Hepatocyte (in vitro differentiated cells): ENCODE data around the gene STARD5. TPM values are rescaled to one million over a fixed set of nuclear protein-coding genes. Genes with fewer than 3 reads are reported as not detected.

ENCODE experiments used
- DNase-seq: peaks from one replicate; pipeline ENCODE4 v3.0.0-alpha.2; 2016; ENCODE audit warnings: low spot score
- H2AFZ ChIP-seq: fragments of 200-600 bp; sonication (generic); 2 replicates; pipeline ENCODE4 v1.6.0; 2016; ENCODE audit warnings: antibody characterized with exemption, mild to moderate bottlenecking
- H3K27ac ChIP-seq: fragments of 200-600 bp; sonication (generic); 2 replicates; pipeline ENCODE4 v1.5.1; 2016; ENCODE audit warnings: mild to moderate bottlenecking
- H3K27me3 ChIP-seq: fragments of 200-600 bp; sonication (generic); 2 replicates; pipeline ENCODE4 v1.6.1; 2016
- H3K36me3 ChIP-seq: fragments of 200-600 bp; sonication (generic); replicated peaks from 2 replicates; pipeline ENCODE4 v1.5.1; 2016; ENCODE audit warnings: low read depth; ENCODE audit not compliant: insufficient read depth
- H3K4me1 ChIP-seq: fragments of 200-600 bp; sonication (generic); 2 replicates; pipeline ENCODE4 v1.5.1; 2016; ENCODE audit warnings: mild to moderate bottlenecking, moderate library complexity; ENCODE audit not compliant: insufficient read depth
- H3K4me2 ChIP-seq: fragments of 200-600 bp; sonication (generic); 2 replicates; pipeline ENCODE4 v1.6.0; 2016
- H3K4me3 ChIP-seq: fragments of 200-600 bp; sonication (generic); 2 replicates; pipeline ENCODE4 v1.5.1; 2016; ENCODE audit warnings: mild to moderate bottlenecking
- H3K79me2 ChIP-seq: fragments of 200-600 bp; sonication (generic); 2 replicates; pipeline ENCODE4 v1.6.0; 2017; ENCODE audit warnings: mild to moderate bottlenecking
- H3K9me2 ChIP-seq: fragments of 200-600 bp; sonication (generic); replicated peaks from 2 replicates; pipeline ENCODE4 v1.6.0; 2017; ENCODE audit warnings: mild to moderate bottlenecking; ENCODE audit not compliant: insufficient read depth
- H3K9me3 ChIP-seq: fragments of 200-600 bp; sonication (generic); 2 replicates; pipeline ENCODE4 v1.5.1; 2016; ENCODE audit warnings: low read depth, mild to moderate bottlenecking
- H4K20me1 ChIP-seq: fragments of 200-600 bp; sonication (generic); 2 replicates; pipeline ENCODE4 v1.6.0; 2016; ENCODE audit warnings: mild to moderate bottlenecking; ENCODE audit not compliant: insufficient read depth, poor library complexity, severe bottlenecking
- EZH2 ChIP-seq: fragments of 200-600 bp; sonication (generic); IDR thresholded peaks from 2 replicates; pipeline ENCODE4 v1.6.1; 2016; ENCODE audit warnings: antibody characterized with exemption, mild to moderate bottlenecking, borderline replicate concordance
- EZH2phosphoT487 ChIP-seq: fragments of 200-600 bp; sonication (generic); IDR thresholded peaks from one replicate; pipeline ENCODE4 v1.6.1; 2018; ENCODE audit warnings: antibody characterized with exemption, mild to moderate bottlenecking, low read depth, moderate library complexity; ENCODE audit not compliant: unreplicated experiment, severe bottlenecking
- WGBS: methylation state at CpG from one replicate; pipeline ENCODE4 v1.1.6; 2016; ENCODE audit warnings: low lambda C conversion rate; ENCODE audit errors: missing lambda C conversion rate; 5-methylcytosine and 5-hydroxymethylcytosine counted together
- polyA plus RNA-seq: library from polyadenylated mRNA; unstranded; fragments of >200 nt; fragmentation: Nextera tagmentation; extraction: Ambion mirVana; gene quantifications from 2 replicates; pipeline ENCODE4 v1.2.1, GENCODE V29; 2016
- total RNA-seq: library from RNA; depleted of rRNA; stranded (reverse); fragments of >200 nt; gene quantifications from 2 replicates; pipeline ENCODE4 v1.2.3, GENCODE V29; 2014
- TF ChIP-seq, protein P1 (sequence below): fragments of 200-600 bp; sonication (generic); IDR thresholded peaks from 2 replicates; pipeline ENCODE4 v1.5.1; 2016; ENCODE audit warnings: antibody characterized with exemption, mild to moderate bottlenecking; ENCODE audit not compliant: poor library complexity

The STARD5 gene
- total and polyA plus RNA-seq, 2 experiments from 2014 or later = 7.2 to 13.7 TPM

DNA sequence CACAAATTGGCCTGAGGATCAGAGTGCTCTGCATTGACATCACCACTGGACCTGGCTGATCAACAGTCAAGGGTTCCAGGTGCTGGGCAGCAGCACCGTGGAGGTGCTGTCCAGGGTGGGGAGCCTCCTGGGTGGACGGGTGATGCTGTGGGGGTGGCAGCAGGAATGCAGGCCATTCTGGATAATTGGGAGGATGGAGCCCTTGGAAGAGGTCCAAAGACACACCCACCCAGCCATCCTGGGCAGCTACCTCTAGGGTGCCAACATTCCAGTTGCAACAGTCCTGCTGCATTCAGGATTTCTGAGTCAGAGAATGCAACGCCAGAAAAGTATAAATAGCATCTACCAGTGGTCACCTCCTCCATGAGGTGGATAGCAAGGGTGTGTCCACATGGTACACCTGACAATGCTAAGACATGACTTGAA is 26.8 kb downstream of the STARD5 start:
- H3K9me2 ChIP-seq = no peaks in the 10 kb centered on the region
- H4K20me1 ChIP-seq = no peaks in the 10 kb centered on the region
- 81% methylated on average over 3 of the region's 3 CpGs for WGBS
- no peak overlapping the region for H3K4me2 ChIP-seq
- no peaks in the 10 kb centered on the region for H3K79me2 ChIP-seq
- no peak for DNase-seq
- no peak overlapping the region for H3K27ac ChIP-seq
- H3K4me3 ChIP-seq = no peak overlapping the region
- no peak overlapping the region for H2AFZ ChIP-seq
- H3K4me1 ChIP-seq = no peaks in the 10 kb centered on the region
- no peaks in the 10 kb centered on the region for H3K9me3 ChIP-seq
- TF ChIP-seq, protein P1, sequence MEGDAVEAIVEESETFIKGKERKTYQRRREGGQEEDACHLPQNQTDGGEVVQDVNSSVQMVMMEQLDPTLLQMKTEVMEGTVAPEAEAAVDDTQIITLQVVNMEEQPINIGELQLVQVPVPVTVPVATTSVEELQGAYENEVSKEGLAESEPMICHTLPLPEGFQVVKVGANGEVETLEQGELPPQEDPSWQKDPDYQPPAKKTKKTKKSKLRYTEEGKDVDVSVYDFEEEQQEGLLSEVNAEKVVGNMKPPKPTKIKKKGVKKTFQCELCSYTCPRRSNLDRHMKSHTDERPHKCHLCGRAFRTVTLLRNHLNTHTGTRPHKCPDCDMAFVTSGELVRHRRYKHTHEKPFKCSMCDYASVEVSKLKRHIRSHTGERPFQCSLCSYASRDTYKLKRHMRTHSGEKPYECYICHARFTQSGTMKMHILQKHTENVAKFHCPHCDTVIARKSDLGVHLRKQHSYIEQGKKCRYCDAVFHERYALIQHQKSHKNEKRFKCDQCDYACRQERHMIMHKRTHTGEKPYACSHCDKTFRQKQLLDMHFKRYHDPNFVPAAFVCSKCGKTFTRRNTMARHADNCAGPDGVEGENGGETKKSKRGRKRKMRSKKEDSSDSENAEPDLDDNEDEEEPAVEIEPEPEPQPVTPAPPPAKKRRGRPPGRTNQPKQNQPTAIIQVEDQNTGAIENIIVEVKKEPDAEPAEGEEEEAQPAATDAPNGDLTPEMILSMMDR = no peak
- TF ChIP-seq EZH2 = no peak
- no peaks in the 10 kb centered on the region for H3K36me3 ChIP-seq
- no peaks in the 10 kb centered on the region for H3K27me3 ChIP-seq

DNA sequence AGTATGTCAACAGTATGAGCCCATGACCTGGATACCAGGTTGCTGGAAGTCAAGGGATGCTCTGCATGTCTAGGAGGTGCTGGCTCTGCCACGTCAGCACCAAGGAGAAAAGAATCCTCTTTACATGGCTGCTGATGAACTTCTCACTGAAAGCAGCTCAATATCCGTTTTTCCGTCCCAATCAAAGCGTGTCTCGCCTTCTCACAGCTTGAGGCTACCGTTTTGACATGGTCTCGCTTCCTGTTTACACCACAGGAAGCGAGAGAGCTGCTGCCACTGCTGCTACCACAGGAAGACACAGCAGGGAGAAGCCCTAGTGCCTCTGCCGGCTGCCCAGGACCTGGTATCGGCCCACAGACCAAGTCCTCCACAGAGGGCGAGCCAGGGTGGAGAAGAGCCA is 27.3 kb downstream of the STARD5 start:
- H2AFZ ChIP-seq = no peak overlapping the region
- DNase-seq = no peak
- H3K4me3 ChIP-seq = no peak overlapping the region

DNA sequence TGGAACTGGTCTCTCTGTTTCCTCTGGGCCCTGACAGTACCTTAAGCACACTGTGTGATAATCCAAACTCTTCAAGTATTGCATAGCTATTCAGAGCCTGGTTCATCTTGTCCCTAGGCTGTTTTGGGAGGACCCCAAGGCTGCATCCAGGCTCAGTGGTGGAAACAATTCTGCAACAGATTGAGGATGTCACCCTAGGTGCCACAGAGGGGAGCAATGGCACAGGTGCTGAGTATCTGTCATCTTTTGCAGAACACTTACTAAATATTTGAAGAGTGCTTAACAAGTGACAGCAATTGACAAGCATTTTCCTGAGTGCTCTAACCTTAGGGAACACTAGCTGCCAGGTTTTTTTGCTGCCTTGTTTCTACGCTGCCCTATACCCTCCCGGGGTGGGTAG is 27.8 kb downstream of the STARD5 start:
- H3K4me1 ChIP-seq = no peaks in the 10 kb centered on the region
- H3K27me3 ChIP-seq = no peaks in the 10 kb centered on the region
- TF ChIP-seq, protein P1 = no peak
- TF ChIP-seq EZH2 (no peak), EZH2phosphoT487 (no peak)
- no peaks in the 10 kb centered on the region for H3K79me2 ChIP-seq
- no peaks in the 10 kb centered on the region for H3K9me2 ChIP-seq
- WGBS = 88% methylated on average over 2 of the region's 2 CpGs
- H3K27ac ChIP-seq = no peak overlapping the region
- no peak overlapping the region for H3K4me2 ChIP-seq
- no peak overlapping the region for H2AFZ ChIP-seq
- H3K9me3 ChIP-seq = no peaks in the 10 kb centered on the region
- H3K4me3 ChIP-seq = no peak overlapping the region
- no peak for DNase-seq
- no peaks in the 10 kb centered on the region for H4K20me1 ChIP-seq
- H3K36me3 ChIP-seq = no peaks in the 10 kb centered on the region

More for the DNA sequence above, 27.3 kb downstream of the STARD5 start:
- Histone ChIP-seq H3K27ac (no peak overlapping the region), H3K4me2 (no peak overlapping the region), H3K9me2 (no peaks in the 10 kb centered on the region), H3K4me1 (no peaks in the 10 kb centered on the region), H4K20me1 (no peaks in the 10 kb centered on the region), H3K36me3 (no peaks in the 10 kb centered on the region), H3K27me3 (no peaks in the 10 kb centered on the region), H3K79me2 (no peaks in the 10 kb centered on the region), H3K9me3 (no peaks in the 10 kb centered on the region)
- TF ChIP-seq EZH2phosphoT487 (no peak), EZH2 (no peak)
- TF ChIP-seq, protein P1 = no peak
- 72% methylated on average over 11 of the region's 11 CpGs for WGBS

DNA sequence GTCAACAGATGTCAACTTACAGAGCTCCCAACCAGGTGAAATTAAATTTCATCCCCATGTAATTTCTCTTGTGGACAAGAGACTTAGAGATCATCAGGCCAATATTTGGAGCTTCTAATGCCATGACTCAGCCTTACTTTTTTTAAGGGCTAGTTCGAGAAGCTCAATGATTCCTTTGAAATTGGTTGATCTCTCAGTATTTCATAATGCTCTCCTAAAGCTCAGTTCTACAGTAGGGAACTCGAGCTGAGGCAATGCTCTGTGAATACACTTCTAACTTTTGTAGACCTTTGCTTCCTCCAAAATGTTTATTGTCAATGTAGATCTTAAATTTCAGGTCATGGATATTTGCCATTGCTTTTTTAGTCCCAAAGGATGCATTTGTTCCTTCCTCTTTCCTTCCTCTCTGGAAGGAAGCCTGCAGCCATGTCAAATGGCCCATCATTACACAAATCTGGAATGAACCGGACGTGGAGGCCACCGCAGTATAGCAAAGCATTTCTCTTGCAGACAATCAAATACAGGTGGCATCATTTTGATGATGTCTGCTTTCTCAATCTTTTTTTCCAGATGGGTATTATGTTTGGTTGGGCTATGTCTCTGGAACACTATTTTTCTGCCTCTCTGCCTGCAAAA is 28.3 kb downstream of the STARD5 start:
- WGBS = 89% methylated on average over 5 of the region's 5 CpGs
- DNase-seq = no peak
- Histone ChIP-seq H3K79me2 (no peaks in the 10 kb centered on the region), H3K9me3 (no peaks in the 10 kb centered on the region), H3K36me3 (no peaks in the 10 kb centered on the region), H3K4me1 (no peaks in the 10 kb centered on the region), H3K4me2 (no peak overlapping the region), H3K4me3 (no peak overlapping the region), H4K20me1 (no peaks in the 10 kb centered on the region), H3K27ac (no peak overlapping the region), H2AFZ (no peak overlapping the region), H3K27me3 (no peaks in the 10 kb centered on the region), H3K9me2 (no peaks in the 10 kb centered on the region)
- TF ChIP-seq EZH2phosphoT487 (no peak), EZH2 (no peak)
- TF ChIP-seq, protein P1 = no peak
